22Rv1 (cell line): ENCODE measurements around the gene RNF180.

Experiments
- H3K27ac ChIP-seq: fragments of 450-650 bp; 2 replicates; pipeline ENCODE4 v1.5.1; 2017
- ZFX ChIP-seq: fragments of 450-650 bp; IDR thresholded peaks from 2 replicates; pipeline ENCODE4 v1.6.1; 2017; ENCODE audit warnings: antibody characterized with exemption, borderline replicate concordance
- TF ChIP-seq, protein P1 (sequence below): fragments of 450-650 bp; IDR thresholded peaks from 2 replicates; pipeline ENCODE4 v1.5.1; 2017; ENCODE audit warnings: mild to moderate bottlenecking

The RNF180 gene

DNA sequence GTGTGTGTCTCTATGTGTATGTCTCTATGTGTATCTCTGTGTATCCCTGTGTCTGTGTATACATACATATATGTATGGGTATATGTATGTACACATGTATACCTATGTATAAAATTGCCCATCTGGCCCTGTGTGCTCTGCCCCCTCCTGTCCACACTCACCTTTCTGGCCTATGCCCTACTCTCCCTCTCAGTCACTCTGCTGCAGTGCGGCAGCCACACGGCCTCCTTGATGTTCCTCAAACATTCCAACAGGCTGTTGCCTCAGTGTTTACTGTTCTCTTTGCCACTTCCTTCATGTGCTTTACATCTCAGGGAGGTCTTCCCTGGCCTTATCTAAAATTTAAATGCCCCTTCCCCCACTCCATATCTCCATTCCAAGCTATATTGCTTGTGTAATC lies 18.3 kb upstream of the RNF180 start:
- TF ChIP-seq, protein P1, sequence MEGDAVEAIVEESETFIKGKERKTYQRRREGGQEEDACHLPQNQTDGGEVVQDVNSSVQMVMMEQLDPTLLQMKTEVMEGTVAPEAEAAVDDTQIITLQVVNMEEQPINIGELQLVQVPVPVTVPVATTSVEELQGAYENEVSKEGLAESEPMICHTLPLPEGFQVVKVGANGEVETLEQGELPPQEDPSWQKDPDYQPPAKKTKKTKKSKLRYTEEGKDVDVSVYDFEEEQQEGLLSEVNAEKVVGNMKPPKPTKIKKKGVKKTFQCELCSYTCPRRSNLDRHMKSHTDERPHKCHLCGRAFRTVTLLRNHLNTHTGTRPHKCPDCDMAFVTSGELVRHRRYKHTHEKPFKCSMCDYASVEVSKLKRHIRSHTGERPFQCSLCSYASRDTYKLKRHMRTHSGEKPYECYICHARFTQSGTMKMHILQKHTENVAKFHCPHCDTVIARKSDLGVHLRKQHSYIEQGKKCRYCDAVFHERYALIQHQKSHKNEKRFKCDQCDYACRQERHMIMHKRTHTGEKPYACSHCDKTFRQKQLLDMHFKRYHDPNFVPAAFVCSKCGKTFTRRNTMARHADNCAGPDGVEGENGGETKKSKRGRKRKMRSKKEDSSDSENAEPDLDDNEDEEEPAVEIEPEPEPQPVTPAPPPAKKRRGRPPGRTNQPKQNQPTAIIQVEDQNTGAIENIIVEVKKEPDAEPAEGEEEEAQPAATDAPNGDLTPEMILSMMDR: no peak
- TF ChIP-seq ZFX: no peak
- H3K27ac ChIP-seq: no peak overlapping the region

DNA sequence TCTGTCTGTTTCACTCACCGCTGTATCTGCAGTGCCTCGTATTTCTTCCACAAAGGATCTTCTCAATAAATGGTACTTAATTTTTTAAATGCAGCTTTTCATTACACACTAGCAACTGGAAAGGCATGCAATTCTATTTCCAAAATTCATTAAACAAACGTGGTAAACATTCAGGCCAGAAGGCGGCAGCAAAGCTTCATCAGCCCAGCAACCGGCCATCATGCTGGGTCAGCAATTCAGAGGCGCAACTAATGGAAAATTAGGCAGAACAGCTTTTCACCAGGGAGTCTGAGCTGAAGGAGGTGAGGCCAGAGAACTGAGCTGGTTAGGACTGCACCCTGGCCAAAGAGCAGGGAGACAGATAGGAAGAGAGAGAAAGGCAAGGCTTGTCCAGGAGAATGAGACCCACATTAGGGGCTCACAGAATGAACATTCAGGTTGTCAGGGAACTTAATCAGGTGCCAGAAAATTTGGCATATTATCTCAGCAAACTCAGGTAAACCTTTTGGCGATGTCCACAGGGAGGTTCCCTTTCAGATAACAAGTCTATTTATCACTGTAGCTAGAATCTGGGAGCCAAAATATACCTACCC lies 17.7 kb upstream of the RNF180 start:
- H3K27ac ChIP-seq: no peak overlapping the region
- TF ChIP-seq ZFX: no peak
- TF ChIP-seq, protein P1: peak; percentile 91

DNA sequence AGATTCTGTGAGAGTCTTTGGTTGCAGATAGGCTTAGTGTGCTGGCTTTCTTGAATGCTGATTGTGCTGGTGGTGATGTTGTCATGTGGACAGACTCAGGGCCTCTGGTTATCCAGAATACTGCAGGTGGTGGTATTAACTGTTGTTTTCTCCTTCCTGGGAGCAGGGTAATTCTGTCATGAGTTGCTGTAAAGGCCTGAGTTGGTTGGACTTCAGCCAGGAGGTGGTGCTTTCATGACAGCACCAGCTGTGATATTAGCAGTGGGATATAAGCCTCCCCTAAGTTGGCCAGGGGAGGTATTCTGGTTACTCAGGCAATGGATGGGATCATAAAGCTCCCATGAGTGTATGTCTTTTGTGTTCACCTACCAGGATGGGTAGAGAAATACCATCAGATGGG lies 16.4 kb upstream of the RNF180 start:
- no peak overlapping the region for H3K27ac ChIP-seq
- TF ChIP-seq, protein P1: no peak
- no peak for TF ChIP-seq ZFX

DNA sequence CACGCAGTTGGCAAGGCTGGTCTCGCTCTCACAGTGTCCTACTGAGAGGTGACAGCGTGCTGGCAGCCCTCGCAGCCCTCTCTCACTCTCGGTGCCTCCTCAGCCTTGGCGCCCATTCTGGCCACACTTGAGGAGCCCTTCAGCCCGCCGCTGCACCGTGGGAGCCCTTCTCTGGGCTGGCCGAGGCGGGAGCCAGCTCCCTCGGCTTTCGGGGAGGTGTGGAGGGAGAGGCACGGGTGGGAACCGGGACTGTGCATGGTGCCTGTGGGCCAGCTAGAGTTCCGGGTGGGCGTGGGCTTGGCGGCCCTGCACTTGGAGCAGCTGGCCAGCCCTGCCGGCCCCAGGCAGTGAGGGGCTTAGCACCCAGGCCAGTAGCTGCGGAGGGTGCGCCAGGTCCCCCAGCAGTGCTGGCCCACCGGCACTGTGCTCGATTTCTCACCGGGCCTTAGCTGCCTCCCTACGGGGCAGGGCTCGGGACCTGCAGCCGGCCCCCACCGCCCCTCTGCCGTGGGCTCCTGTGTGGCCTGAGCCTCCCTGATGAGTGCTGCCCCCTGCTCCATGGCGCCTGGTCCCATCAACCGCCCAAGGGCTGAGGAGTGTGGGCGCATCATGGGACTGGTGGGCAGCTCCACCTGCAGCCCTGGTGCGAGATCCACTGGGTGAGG lies 15.7 kb upstream of the RNF180 start:
- TF ChIP-seq, protein P1: no peak
- TF ChIP-seq ZFX: no peak
- H3K27ac ChIP-seq: no peak overlapping the region

DNA sequence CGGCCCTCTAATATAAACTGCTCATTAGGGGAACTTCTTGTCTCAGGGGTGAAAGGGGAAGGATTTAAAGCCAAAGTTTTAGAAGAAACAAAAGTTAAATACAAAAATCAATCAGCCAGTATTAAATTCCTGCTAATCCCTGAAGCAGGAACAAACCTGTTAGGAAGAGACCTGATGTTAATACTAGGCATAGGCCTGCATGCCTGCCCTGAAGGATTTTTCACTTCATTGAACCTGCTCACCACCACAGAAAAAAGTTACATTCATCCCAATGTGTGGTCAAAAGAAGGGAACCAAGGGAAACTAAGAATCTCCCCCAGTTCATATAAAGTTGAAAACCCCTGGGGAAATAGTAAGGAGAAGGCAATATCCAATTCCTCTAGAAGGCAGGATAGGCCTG lies 9.4 kb upstream of the RNF180 start:
- no peak overlapping the region for H3K27ac ChIP-seq
- TF ChIP-seq ZFX: no peak
- TF ChIP-seq, protein P1: no peak

DNA sequence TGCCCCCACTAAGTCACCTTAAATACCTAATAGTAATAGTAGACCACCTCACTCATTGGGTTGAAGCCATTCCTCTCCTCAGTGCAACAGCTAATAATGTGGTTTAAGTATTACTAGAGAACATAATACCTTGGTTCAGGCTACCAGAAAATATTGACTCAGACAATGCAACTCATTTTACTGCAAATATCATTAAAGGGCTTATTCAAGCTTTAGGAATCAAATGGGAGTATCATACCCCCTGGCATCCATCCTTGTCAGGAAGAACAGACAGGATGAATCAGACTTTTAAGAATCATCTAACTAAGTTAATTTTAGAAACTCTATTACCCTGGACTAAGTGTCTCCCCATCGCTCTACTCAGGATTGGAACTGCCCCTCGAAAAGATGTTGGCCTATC lies 6.8 kb upstream of the RNF180 start:
- TF ChIP-seq, protein P1: no peak
- TF ChIP-seq ZFX: no peak
- no peak overlapping the region for H3K27ac ChIP-seq

DNA sequence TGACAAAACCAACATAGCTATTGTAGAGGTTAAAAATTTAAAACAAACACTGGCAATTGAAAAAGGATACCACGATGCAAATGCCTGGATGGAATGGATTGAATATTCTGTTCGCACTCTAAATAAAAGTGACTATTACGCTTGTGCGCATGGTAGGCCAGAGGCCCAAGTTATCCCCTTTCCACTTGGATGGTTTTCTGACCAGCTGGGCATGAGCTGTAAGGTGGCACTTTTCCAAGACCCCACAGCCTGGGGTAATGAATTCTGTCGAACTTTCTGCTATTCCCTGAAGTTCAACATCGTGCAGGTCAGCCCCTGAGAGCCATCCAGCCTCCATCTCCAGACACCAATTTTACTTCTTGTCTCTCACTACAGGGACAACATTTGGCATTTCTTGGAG lies 5.4 kb upstream of the RNF180 start:
- no peak for TF ChIP-seq ZFX
- TF ChIP-seq, protein P1: no peak
- H3K27ac ChIP-seq: no peak overlapping the region
